Skeletal muscle tissue (tissue), 4 donors: ENCODE results near the gene PIGL. TPM values are rescaled to one million over a fixed set of nuclear protein-coding genes. Genes with fewer than 3 reads are reported as not detected.
A peak's percentile ranks its signal among the peaks of the same experiment; 100 is the strongest.
"Not testable (repeated sequence)": the region's sequence is repeated elsewhere in the genome, so short reads cannot be mapped to it uniquely, and the experiment has no call there.

ENCODE experiments used
- H3K27ac ChIP-seq: one replicate; pipeline ENCODE4 v1.7.0; 2013; ENCODE audit warnings: mild to moderate bottlenecking, low read depth, low read length, inconsistent platforms
- H3K27me3 ChIP-seq, 3 donors: one replicate each; pipeline ENCODE4 v1.7.0; 2013; ENCODE audit warnings: low read length in 3 of 3; ENCODE audit not compliant: control insufficient read depth in 3 of 3, insufficient read depth in 3 of 3
- H3K36me3 ChIP-seq, 3 donors: one replicate each; pipeline ENCODE4 v1.7.0; 2013; ENCODE audit warnings: low read length in 3 of 3; ENCODE audit not compliant: control insufficient read depth in 3 of 3, insufficient read depth in 3 of 3
- H3K4me1 ChIP-seq, 3 donors: one replicate each; pipeline ENCODE4 v1.7.0; 2013; ENCODE audit warnings: low read length in 3 of 3, mild to moderate bottlenecking in 3 of 3; ENCODE audit not compliant: control insufficient read depth in 3 of 3, insufficient read depth in 3 of 3
- H3K4me3 ChIP-seq, 3 donors: one replicate each; pipeline ENCODE4 v1.7.0; 2013; ENCODE audit warnings: low read length in 3 of 3
- H3K9ac ChIP-seq, 3 donors: one replicate each; pipeline ENCODE4 v1.7.0; 2013; ENCODE audit warnings: low read length in 3 of 3, mild to moderate bottlenecking in 3 of 3, moderate library complexity in 2 of 3, low read depth in 1 of 3
- H3K9me3 ChIP-seq, 3 donors: one replicate each; pipeline ENCODE4 v1.7.0; 2013; ENCODE audit warnings: low read length in 3 of 3; ENCODE audit not compliant: control insufficient read depth in 3 of 3
- total RNA-seq: library from RNA; depleted of rRNA; stranded (reverse); fragments of >200 nt; gene quantifications from one replicate; pipeline ENCODE4 v1.2.3, GENCODE V29; 2014
- donor health status: Osteomylitis.

The PIGL gene
- total RNA-seq, 1 donor from 2014 or later = 12.5 TPM

DNA sequence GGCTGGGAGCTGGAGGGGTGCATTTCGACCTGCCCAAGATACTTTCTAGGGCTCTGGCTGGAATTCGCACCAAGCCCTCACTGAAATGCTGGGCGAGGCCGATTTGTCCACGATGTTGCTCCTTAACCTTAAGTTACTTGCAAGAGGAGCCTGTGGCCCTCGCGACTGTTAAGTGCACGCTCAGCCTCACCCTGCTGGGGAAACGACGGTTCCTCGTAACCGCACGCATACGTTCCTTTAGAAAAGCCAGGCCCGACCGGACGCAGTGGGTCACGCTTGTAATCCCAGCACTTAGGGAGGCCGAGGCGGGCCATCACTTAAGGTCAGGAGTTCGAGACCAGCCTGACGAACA is 1.1 kb upstream of the PIGL start:
- peak overlapping the region; percentile 88 to 99 (median 96) for H3K4me3 ChIP-seq
- no peaks in the 10 kb centered on the region for H3K27me3 ChIP-seq
- no peaks in the 10 kb centered on the region for H3K9me3 ChIP-seq
- peaks cover 16 to 28% (median 19%) of the 10 kb centered on the region in 3 donors for H3K4me1 ChIP-seq
- H3K27ac ChIP-seq = peak overlapping the region; percentile 94
- no peaks in the 10 kb centered on the region for H3K36me3 ChIP-seq
- peak overlapping the region; percentile 91 to 96 (median 93) for H3K9ac ChIP-seq

DNA sequence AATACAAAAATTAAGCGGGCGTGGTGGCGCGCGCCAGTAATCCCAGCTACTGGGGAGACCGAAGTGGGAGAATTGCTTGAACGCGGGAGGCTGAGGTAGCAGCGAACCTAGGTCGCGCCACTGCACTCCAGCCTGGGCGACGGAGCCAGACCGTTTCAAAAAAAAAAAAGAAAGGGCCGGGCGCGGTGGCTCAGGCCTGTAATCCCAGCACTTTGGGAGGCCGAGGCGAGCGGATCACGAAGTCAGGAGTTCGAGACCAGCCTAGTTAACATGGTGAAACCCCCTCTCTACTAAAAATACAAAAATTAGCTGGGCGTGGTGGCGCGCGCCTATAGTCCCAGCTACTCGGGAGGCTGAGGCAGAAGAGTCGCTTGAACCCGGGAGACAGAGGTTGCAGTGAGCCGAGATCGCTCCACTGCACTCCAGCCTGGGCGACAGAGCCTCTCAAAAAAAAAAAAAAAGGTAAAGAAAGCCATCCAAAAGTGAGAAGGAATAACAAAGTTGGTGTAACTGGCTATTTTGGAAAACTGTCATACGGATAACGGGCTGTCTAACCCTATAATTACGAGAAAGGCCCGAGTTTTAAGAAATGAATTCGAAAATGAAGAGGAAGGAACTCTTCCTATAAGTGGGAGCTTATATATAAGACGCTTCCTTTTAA is 539 bp upstream of the PIGL start:
- peak overlapping the region; percentile 96 to 100 (median 99) for H3K4me3 ChIP-seq
- peaks cover 16 to 28% (median 19%) of the 10 kb centered on the region in 3 donors for H3K4me1 ChIP-seq
- H3K27ac ChIP-seq = peak overlapping the region; percentile 94
- H3K36me3 ChIP-seq, H3K27me3 ChIP-seq, H3K9me3 ChIP-seq: not testable (repeated sequence)
- H3K9ac ChIP-seq = peak overlapping the region; percentile 91 to 96 (median 93)

DNA sequence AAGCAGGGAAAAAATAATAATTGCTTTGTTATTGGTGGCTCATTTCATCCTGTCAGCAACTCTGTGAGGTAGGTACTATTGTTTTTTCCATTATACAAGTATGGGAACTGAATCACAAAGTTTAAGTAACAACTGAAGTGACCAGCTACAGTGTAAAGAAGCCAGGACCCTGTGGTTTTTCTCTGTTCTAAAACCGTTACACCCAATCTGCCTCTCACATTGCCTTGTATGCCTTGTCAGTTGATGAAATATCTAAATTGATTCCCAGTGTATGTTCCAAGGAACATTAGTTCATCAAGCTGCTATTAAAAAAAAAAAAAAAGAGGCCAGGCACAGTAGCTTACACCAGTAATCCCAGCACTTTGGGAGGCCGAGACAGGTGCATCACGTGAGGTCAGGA is 5.4 kb downstream of the PIGL start:
- H3K4me1 ChIP-seq = peaks cover 5 to 6% (median 6%) of the 10 kb centered on the region in 3 donors
- H3K4me3 ChIP-seq = no peak overlapping the region
- no peaks in the 10 kb centered on the region for H3K27me3 ChIP-seq
- no peaks in the 10 kb centered on the region for H3K9me3 ChIP-seq
- no peak overlapping the region for H3K27ac ChIP-seq
- H3K36me3 ChIP-seq = peaks cover 0 to 4% (median 0%) of the 10 kb centered on the region in 3 donors
- H3K9ac ChIP-seq = no peak overlapping the region

DNA sequence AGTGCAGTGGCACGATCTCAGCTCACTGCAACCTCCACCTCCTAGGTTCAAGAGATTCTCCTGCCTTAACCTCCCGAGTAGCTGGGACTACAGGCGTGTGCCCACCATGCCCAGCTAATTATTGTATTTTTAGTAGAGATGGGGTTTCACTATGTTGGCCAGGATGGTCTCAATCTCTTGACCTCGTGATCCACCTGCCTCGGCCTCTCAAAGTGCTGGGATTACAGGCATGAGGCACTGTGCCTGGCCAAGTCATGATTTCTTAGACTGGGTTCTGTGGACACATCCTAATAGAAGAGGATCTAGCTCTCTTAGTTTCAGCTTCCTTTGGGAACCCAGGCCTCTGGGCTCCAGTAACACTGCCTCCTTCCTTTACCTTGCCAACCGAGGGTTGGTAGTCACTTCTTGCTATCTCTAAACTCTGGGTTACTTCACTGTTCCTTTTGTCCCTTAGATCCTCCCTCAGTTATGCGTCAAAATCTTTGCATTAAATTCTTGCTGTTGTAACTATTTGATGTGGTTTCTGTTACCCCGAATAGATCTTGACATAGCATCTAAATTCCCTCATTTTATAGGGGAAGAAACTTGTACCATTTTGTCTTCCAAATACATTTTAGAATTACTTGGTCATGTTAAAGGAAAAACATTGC is 13.0 kb downstream of the PIGL start:
- not testable (repeated sequence) for H3K9ac ChIP-seq, H3K36me3 ChIP-seq, H3K4me1 ChIP-seq, H3K27ac ChIP-seq, H3K9me3 ChIP-seq, H3K4me3 ChIP-seq, H3K27me3 ChIP-seq

DNA sequence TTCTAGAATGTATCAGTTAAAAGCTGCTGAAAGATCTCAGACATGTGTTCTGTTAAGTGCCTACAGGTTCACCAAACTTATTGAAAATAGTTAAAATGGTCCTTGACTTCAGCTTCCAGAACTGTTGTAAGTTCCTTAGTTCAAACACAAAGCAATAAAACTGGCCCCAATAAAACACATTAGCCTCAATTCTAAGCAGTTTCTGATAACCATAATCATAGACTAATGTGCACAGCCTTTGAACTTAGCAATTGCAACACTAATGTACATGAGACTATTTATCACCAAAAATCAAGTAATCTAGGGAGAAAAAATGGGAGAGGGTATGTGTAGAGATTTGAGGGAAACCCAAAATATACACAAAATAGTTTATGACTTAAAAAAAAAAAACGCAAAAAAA is 15.4 kb downstream of the PIGL start:
- Histone ChIP-seq H3K27ac (no peak overlapping the region), H3K36me3 (no peaks in the 10 kb centered on the region), H3K9me3 (no peaks in the 10 kb centered on the region), H3K4me1 (peaks cover 0 to 2% (median 0%) of the 10 kb centered on the region in 3 donors), H3K9ac (no peak overlapping the region), H3K27me3 (no peaks in the 10 kb centered on the region), H3K4me3 (no peak overlapping the region)

DNA sequence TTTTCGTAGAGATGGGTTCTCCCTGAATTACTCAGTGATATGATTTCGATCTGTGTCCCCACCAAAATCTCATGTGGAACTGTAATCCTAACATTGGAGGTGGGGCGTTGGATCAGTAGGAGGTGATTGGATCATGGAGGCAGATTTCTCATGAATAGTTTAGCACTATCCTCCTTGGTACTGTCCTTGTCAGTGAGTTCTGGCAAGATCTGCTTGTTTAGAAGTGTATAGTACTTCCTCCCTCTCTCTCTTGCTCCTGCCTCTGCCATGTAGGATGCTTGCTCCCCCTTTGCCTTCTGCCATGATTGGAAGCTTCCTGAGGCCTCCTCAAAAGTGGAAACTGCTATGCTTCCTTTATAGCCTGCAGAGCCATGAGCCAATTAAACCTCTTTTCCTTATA is 22.9 kb downstream of the PIGL start:
- Histone ChIP-seq H3K27ac (no peak overlapping the region), H3K27me3 (no peaks in the 10 kb centered on the region), H3K4me3 (no peak overlapping the region), H3K4me1 (no peaks in the 10 kb centered on the region), H3K9me3 (no peaks in the 10 kb centered on the region), H3K9ac (no peak overlapping the region), H3K36me3 (no peaks in the 10 kb centered on the region)

DNA sequence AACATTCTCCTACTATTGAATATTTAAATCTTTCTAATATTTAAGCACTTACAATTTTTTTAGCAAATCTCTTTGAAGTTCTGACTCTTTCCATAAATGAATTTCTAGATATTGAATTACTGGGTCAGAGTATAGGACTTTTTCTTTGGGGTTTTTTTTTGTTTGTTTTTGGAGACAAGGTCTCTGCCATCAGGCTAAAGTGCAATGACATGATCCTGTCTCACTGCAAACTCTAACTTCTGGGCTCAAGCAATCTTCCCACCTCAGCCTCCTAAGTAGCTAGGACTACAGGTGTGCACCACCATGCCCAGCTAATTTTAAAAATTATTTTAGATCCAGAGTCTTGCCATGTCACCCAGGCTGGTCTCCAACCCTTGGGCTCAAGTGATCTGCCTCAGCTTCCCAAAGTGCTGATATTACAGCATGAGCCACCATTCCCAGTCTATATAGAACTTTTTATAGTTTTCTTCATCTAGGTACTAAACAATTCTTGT is 24.9 kb downstream of the PIGL start:
- Histone ChIP-seq H3K36me3 (no peaks in the 10 kb centered on the region), H3K27ac (no peak overlapping the region), H3K27me3 (no peaks in the 10 kb centered on the region), H3K4me3 (no peak overlapping the region), H3K9me3 (no peaks in the 10 kb centered on the region), H3K9ac (no peak overlapping the region), H3K4me1 (no peaks in the 10 kb centered on the region)

DNA sequence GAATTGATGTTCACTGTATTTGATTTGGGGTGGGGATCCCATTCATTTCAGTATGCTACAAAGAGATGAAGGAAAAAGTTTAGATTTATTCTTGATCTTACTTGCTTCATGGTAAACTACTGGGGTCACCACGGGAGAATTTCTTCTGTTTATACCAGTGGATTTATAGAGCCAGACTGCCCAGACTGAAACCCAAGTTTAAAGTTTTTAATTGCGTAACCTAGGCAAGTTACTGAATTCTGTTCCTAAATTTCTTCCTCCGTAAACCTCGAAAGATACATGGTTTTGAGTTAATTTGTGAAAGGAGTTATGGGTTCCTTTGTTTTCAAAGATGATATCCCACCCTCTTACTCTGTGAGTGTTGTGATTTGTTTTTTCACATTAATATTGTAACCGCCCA is 26.4 kb downstream of the PIGL start:
- no peak overlapping the region for H3K4me3 ChIP-seq
- H3K4me1 ChIP-seq = no peaks in the 10 kb centered on the region
- no peaks in the 10 kb centered on the region for H3K27me3 ChIP-seq
- H3K27ac ChIP-seq = no peak overlapping the region
- H3K9me3 ChIP-seq = no peaks in the 10 kb centered on the region
- no peaks in the 10 kb centered on the region for H3K36me3 ChIP-seq
- no peak overlapping the region for H3K9ac ChIP-seq

DNA sequence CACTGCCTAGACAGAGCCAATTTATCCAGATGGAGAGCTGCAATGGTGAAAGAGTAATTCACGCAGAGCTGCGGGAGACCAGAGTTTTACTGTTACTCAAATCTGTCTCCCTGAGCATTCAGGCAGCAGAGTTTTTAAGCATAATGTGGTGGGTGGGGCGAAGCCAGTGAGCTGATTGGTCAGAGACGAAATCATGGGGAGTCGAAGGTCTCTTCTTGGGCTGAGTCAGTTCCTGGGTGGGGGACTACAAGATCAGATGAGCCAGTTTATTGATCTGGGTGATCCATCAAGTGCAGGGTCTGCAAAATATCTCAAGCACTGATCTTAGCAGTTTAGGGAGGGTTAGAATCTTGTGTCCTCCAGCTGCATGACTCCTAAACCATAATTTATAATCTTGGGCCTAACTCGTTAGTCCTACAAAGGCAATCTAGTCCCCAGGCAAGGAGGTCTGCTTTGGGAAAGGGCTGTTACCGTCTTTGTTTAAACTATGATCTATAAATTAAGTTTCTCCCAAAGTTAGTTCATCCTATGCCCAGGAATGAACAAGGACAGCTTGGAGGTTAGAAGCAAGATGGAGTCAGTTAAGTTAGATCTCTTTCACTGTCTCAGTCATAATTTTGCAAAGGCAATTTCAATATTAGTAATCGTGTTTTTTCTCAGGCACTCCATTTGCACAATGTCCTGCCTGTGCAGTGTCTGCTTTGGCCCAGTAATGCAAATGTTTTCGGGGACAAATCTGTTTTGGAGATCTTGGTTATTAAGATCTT is 27.0 kb downstream of the PIGL start:
- Histone ChIP-seq H3K9me3 (no peaks in the 10 kb centered on the region), H3K27me3 (no peaks in the 10 kb centered on the region), H3K27ac (no peak overlapping the region), H3K4me3 (no peak overlapping the region), H3K36me3 (no peaks in the 10 kb centered on the region), H3K4me1 (no peaks in the 10 kb centered on the region), H3K9ac (no peak overlapping the region)

DNA sequence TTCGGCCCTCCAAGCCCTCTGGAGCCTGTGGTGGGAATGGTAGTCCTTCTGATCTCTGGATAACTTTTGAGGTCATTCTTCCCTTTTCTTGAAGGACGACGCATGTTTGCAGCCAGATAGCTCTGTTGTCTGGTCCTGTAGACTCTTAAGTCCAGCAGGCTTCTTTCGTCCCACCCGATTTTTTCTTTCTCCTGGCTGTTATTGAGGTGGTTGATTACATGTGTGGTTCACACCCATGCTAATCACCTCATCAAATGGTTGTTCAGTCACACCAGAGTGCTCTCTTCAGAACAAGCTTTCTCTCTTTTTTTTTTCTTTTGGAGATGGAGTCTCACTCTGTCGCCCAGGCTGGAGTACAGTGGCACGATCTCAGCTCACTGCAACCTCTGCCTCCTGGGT is 30.6 kb downstream of the PIGL start:
- Histone ChIP-seq H3K9ac (no peak overlapping the region), H3K9me3 (no peaks in the 10 kb centered on the region), H3K4me3 (no peak overlapping the region), H3K36me3 (peaks cover 0 to 2% (median 0%) of the 10 kb centered on the region in 3 donors), H3K27ac (no peak overlapping the region), H3K4me1 (no peaks in the 10 kb centered on the region), H3K27me3 (no peaks in the 10 kb centered on the region)
